WTC11 (cell line): ENCODE results near the gene FHL3.

Source experiments
- ESRRA ChIP-seq: sonication (generic); formaldehyde crosslinking; IDR thresholded peaks from 2 replicates; pipeline ENCODE4 v1.8.1; 2022; ENCODE audit warnings: mild to moderate bottlenecking, missing genetic modification reagents, borderline replicate concordance
- ETV6 ChIP-seq: sonication (generic); formaldehyde crosslinking; IDR thresholded peaks from 2 replicates; pipeline ENCODE4 v1.8.1; 2022; ENCODE audit warnings: mild to moderate bottlenecking, missing genetic modification reagents
- HMGA2 ChIP-seq: fragments of 250-450 bp; sonication (Bioruptor Pico); IDR thresholded peaks from 2 replicates; pipeline ENCODE4 v1.4.0; 2021; ENCODE audit warnings: mild to moderate bottlenecking, moderate library complexity
- JUN ChIP-seq: sonication (generic); formaldehyde crosslinking; IDR thresholded peaks from 2 replicates; pipeline ENCODE4 v1.8.0; 2023; ENCODE audit warnings: mild to moderate bottlenecking, missing genetic modification reagents
- MXD4 ChIP-seq: fragments of 250-450 bp; sonication (Bioruptor Pico); IDR thresholded peaks from 2 replicates; pipeline ENCODE4 v1.8.0; 2021; ENCODE audit warnings: mild to moderate bottlenecking, moderate library complexity, borderline replicate concordance
- NR2C2 ChIP-seq: sonication (generic); formaldehyde crosslinking; IDR thresholded peaks from 2 replicates; pipeline ENCODE4 v1.8.0; 2022; ENCODE audit warnings: mild to moderate bottlenecking, missing genetic modification reagents
- STAT6 ChIP-seq: sonication (generic); formaldehyde crosslinking; conservative IDR thresholded peaks from 2 replicates; pipeline ENCODE4 v1.8.1; 2023; ENCODE audit warnings: mild to moderate bottlenecking, low read depth, missing genetic modification reagents, moderate library complexity
- TP53 ChIP-seq: sonication (generic); formaldehyde crosslinking; IDR thresholded peaks from 2 replicates; pipeline ENCODE4 v1.8.1; 2023; ENCODE audit warnings: mild to moderate bottlenecking, missing genetic modification reagents
- ZBTB21 ChIP-seq: sonication (generic); formaldehyde crosslinking; IDR thresholded peaks from 2 replicates; pipeline ENCODE4 v1.8.1; 2023; ENCODE audit warnings: mild to moderate bottlenecking, missing genetic modification reagents, borderline replicate concordance
- ZNF121 ChIP-seq: sonication (generic); formaldehyde crosslinking; IDR thresholded peaks from 2 replicates; pipeline ENCODE4 v1.8.0; 2023; ENCODE audit warnings: missing genetic modification reagents
- ZNF263 ChIP-seq: sonication (generic); formaldehyde crosslinking; IDR thresholded peaks from 2 replicates; pipeline ENCODE4 v1.8.1; 2022; ENCODE audit warnings: low read depth, mild to moderate bottlenecking, moderate library complexity, missing genetic modification reagents
- TF ChIP-seq, protein P1 (sequence below): fragments of 200-600 bp; IDR thresholded peaks from 2 replicates; pipeline ENCODE4 v1.8.0; 2022; ENCODE audit warnings: antibody characterized with exemption
- TF ChIP-seq, protein P2 (sequence below): sonication (generic); formaldehyde crosslinking; IDR thresholded peaks from 2 replicates; pipeline ENCODE4 v1.8.0; 2022; ENCODE audit warnings: mild to moderate bottlenecking, missing genetic modification reagents

DNA sequence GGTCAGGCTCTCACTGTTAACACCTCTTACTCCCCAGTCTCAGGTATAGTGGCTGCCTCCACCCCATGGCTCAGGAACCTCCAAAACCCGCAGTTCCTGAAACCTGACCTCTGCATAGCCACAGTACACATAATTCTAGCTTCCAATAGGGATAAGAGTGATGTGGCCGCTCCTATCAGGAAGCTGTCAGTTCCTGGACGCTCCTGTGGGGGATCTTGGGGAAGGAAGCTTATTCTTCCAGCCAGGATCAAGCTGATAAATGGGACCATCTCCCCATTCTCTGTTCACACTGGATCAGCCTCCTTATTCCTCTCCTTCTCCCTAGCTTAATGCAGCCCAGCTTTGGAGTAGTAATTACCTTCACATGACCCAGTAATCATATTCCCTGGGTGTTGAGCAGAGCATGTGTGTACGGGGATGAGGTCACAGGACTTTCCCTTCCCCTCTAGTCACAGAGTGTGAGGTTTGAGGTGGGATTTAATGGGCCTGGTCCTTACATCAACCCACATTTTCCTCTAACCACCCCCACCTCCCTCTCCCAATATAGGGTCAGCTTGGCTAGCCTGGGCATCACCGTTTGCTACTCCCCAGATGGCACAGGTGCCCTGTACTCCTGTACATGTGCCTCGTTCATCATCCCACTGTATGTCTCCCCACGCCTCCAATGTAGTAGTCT, 48.2 kb upstream of the FHL3 start:
- TF ChIP-seq STAT6: no peak
- TF ChIP-seq, protein P1, sequence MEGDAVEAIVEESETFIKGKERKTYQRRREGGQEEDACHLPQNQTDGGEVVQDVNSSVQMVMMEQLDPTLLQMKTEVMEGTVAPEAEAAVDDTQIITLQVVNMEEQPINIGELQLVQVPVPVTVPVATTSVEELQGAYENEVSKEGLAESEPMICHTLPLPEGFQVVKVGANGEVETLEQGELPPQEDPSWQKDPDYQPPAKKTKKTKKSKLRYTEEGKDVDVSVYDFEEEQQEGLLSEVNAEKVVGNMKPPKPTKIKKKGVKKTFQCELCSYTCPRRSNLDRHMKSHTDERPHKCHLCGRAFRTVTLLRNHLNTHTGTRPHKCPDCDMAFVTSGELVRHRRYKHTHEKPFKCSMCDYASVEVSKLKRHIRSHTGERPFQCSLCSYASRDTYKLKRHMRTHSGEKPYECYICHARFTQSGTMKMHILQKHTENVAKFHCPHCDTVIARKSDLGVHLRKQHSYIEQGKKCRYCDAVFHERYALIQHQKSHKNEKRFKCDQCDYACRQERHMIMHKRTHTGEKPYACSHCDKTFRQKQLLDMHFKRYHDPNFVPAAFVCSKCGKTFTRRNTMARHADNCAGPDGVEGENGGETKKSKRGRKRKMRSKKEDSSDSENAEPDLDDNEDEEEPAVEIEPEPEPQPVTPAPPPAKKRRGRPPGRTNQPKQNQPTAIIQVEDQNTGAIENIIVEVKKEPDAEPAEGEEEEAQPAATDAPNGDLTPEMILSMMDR: no peak
- TF ChIP-seq, protein P2, sequence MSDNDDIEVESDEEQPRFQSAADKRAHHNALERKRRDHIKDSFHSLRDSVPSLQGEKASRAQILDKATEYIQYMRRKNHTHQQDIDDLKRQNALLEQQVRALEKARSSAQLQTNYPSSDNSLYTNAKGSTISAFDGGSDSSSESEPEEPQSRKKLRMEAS (CRISPR knock-in tag): no peak
- no peak for TF ChIP-seq ZBTB21 (CRISPR knock-in tag)
- no peak for TF ChIP-seq ETV6 (CRISPR knock-in tag)
- no peak for TF ChIP-seq MXD4
- no peak for TF ChIP-seq NR2C2 (CRISPR knock-in tag)
- TF ChIP-seq ZNF121 (CRISPR knock-in tag): no peak
- TF ChIP-seq ESRRA: no peak
- TF ChIP-seq ZNF263 (CRISPR knock-in tag): no peak
- no peak for TF ChIP-seq HMGA2 (CRISPR knock-in tag)
- TF ChIP-seq TP53 (CRISPR knock-in tag): no peak
- TF ChIP-seq JUN: no peak
